MM.1S (cell line): ENCODE results near the gene SYNE4.

Source experiments
- DNase-seq: peaks from one replicate; pipeline ENCODE4 v3.0.0-alpha.2; 2015
- H2AFZ ChIP-seq: fragments of 300-600 bp; sonication (generic); 2 replicates; pipeline ENCODE4 v1.6.0; 2016; ENCODE audit warnings: antibody characterized with exemption, low read length
- H3F3A ChIP-seq: fragments of 300-600 bp; sonication (generic); 2 replicates; pipeline ENCODE4 v1.6.1; 2016; ENCODE audit warnings: mild to moderate bottlenecking, antibody characterized with exemption, low read length, moderate library complexity, mixed read lengths; ENCODE audit not compliant: insufficient read depth
- H3K27ac ChIP-seq: fragments of 300-600 bp; sonication (generic); 2 replicates; pipeline ENCODE4 v1.5.1; 2016; ENCODE audit warnings: mild to moderate bottlenecking, low read length
- H3K27me3 ChIP-seq: fragments of 300-600 bp; sonication (generic); replicated peaks from 2 replicates; pipeline ENCODE4 v1.6.0; 2016; ENCODE audit warnings: low read length; ENCODE audit not compliant: insufficient read depth
- H3K36me3 ChIP-seq: fragments of 300-600 bp; sonication (generic); replicated peaks from 2 replicates; pipeline ENCODE4 v1.6.1; 2016; ENCODE audit warnings: mild to moderate bottlenecking, low read length, mixed read lengths; ENCODE audit not compliant: insufficient read depth
- H3K4me1 ChIP-seq: fragments of 300-600 bp; sonication (generic); 2 replicates; pipeline ENCODE4 v1.6.1; 2016; ENCODE audit warnings: low read length, mixed read lengths
- H3K4me2 ChIP-seq: fragments of 300-600 bp; sonication (generic); 2 replicates; pipeline ENCODE4 v1.6.0; 2016; ENCODE audit warnings: low read depth, low read length
- H3K4me3 ChIP-seq: fragments of 300-600 bp; sonication (generic); 2 replicates; pipeline ENCODE4 v1.5.1; 2016; ENCODE audit warnings: low read length, mixed read lengths
- H3K79me2 ChIP-seq: fragments of 300-600 bp; sonication (generic); 2 replicates; pipeline ENCODE4 v1.6.1; 2016; ENCODE audit warnings: mixed run types, low read length, mixed read lengths
- H3K9ac ChIP-seq: fragments of 300-600 bp; sonication (generic); 2 replicates; pipeline ENCODE4 v1.6.1; 2016; ENCODE audit warnings: low read length, mixed read lengths
- H3K9me2 ChIP-seq: fragments of 300-600 bp; sonication (generic); replicated peaks from 2 replicates; pipeline ENCODE4 v1.6.1; 2016; ENCODE audit warnings: mild to moderate bottlenecking, low read length, mixed read lengths; ENCODE audit not compliant: insufficient read depth
- H3K9me3 ChIP-seq: fragments of 300-600 bp; sonication (generic); replicated peaks from 2 replicates; pipeline ENCODE4 v1.6.1; 2016; ENCODE audit warnings: mild to moderate bottlenecking, low read length, mixed read lengths; ENCODE audit not compliant: insufficient read depth
- H4K20me1 ChIP-seq: fragments of 300-600 bp; sonication (generic); 2 replicates; pipeline ENCODE4 v1.6.1; 2016; ENCODE audit warnings: mild to moderate bottlenecking, low read length, moderate library complexity, mixed read lengths; ENCODE audit not compliant: insufficient read depth
- CTCF ChIP-seq: fragments of 300-600 bp; sonication (generic); IDR thresholded peaks from 2 replicates; pipeline ENCODE4 v1.5.1; 2016; ENCODE audit warnings: antibody characterized with exemption, low read length, mixed read lengths
- EZH2 ChIP-seq: fragments of 300-600 bp; sonication (generic); optimal IDR thresholded peaks from 2 replicates; pipeline ENCODE3; 2017; ENCODE audit warnings: low read depth, mild to moderate bottlenecking, antibody characterized with exemption, low read length, mixed read lengths
- EZH2phosphoT487 ChIP-seq: fragments of 300-600 bp; sonication (generic); IDR thresholded peaks from 2 replicates; pipeline ENCODE4 v1.6.1; 2018; ENCODE audit warnings: antibody characterized with exemption, low read length

Gene SYNE4

GRCh38 chr19:35996777-35997176 is 11.8 kb downstream of the SYNE4 start:
- no peaks in the 10 kb centered on the region for H3K36me3 ChIP-seq
- peak overlapping the region; percentile 93; the same call in 1 of the 2 replicates for H3K4me2 ChIP-seq
- no peaks in the 10 kb centered on the region for H3K9me2 ChIP-seq
- no peaks in the 10 kb centered on the region for H3K27me3 ChIP-seq
- no peak overlapping the region for H3K9ac ChIP-seq
- no peak overlapping the region for H3K4me3 ChIP-seq
- H4K20me1 ChIP-seq = no peaks in the 10 kb centered on the region
- TF ChIP-seq EZH2phosphoT487 (no peak), CTCF (no peak), EZH2 (no peak)
- H3K9me3 ChIP-seq = no peaks in the 10 kb centered on the region
- H3F3A ChIP-seq = no peaks in the 10 kb centered on the region
- no peak overlapping the region for H3K27ac ChIP-seq
- no peak for DNase-seq
- H3K79me2 ChIP-seq = peaks cover 37% of the 10 kb centered on the region
- H3K4me1 ChIP-seq = peaks cover 9% of the 10 kb centered on the region
- no peak overlapping the region for H2AFZ ChIP-seq

GRCh38 chr19:35995048-35995993 is 13.3 kb downstream of the SYNE4 start, which contains the start of gene SDHAF1:
Gene SDHAF1, plus strand, starts transcription at chr19:35995188. Its CDS starts 87 bp downstream, at chr19:35995275.
- no peaks in the 10 kb centered on the region for H3K9me3 ChIP-seq
- H3K4me2 ChIP-seq = peak within 1 kb of the TSS; percentile 93
- H3F3A ChIP-seq = no peaks in the 10 kb centered on the region
- H3K4me1 ChIP-seq = peaks cover 9% of the 10 kb centered on the region
- H4K20me1 ChIP-seq = no peaks in the 10 kb centered on the region
- peak within 1 kb of the TSS; percentile 97 for H3K4me3 ChIP-seq
- no peaks in the 10 kb centered on the region for H3K27me3 ChIP-seq
- H3K79me2 ChIP-seq = peaks cover 33% of the 10 kb centered on the region
- H3K9me2 ChIP-seq = no peaks in the 10 kb centered on the region
- peak within 1 kb of the TSS; percentile 97 for H2AFZ ChIP-seq
- peak within 1 kb of the TSS; percentile 71; the same call in 1 of the 2 replicates for H3K27ac ChIP-seq
- DNase-seq = peak; percentile 97
- H3K9ac ChIP-seq = peak within 1 kb of the TSS; percentile 84
- no peak for TF ChIP-seq EZH2phosphoT487
- TF ChIP-seq CTCF = 0 out of 2 replicates have a peak, but pooled peaks have one; percentile 2
- TF ChIP-seq EZH2 = no peak
- no peaks in the 10 kb centered on the region for H3K36me3 ChIP-seq

- Histone ChIP-seq H3K4me1 (peaks cover 9% of the 10 kb centered on the region), H3K4me2 (peak overlapping the region; percentile 49; the same call in 1 of the 2 replicates), H3K9ac (no peak overlapping the region), H3K27ac (no peak overlapping the region), H3K9me2 (no peaks in the 10 kb centered on the region), H4K20me1 (no peaks in the 10 kb centered on the region), H3K79me2 (peaks cover 30% of the 10 kb centered on the region), H3K4me3 (no peak overlapping the region), H3K9me3 (no peaks in the 10 kb centered on the region), H3F3A (no peaks in the 10 kb centered on the region), H3K36me3 (no peaks in the 10 kb centered on the region), H3K27me3 (no peaks in the 10 kb centered on the region; the same call in 1 of the 2 replicates), H2AFZ (0 out of 2 replicates have a peak overlapping the region, but pooled peaks have one; percentile 42)
- no peak for TF ChIP-seq EZH2phosphoT487
- TF ChIP-seq CTCF = no peak
- no peak for TF ChIP-seq EZH2
- no peak for DNase-seq
Observed at GRCh38 chr19:35993923-35994598, 14.6 kb downstream of the SYNE4 start.
